Progenitor cell of endocrine pancreas (in vitro differentiated cells): ENCODE data around the gene FRS2. TPM values are rescaled to one million over a fixed set of nuclear protein-coding genes. Genes with fewer than 3 reads are reported as not detected.

Source experiments
- DNase-seq: peaks from one replicate; pipeline ENCODE4 v3.0.0; 2021; ENCODE audit warnings: low spot score; ENCODE audit not compliant: unreplicated experiment
- H3K27ac Mint-ChIP-seq: 2 replicates; pipeline ENCODE4 v1.8.0; 2021; ENCODE audit warnings: mild to moderate bottlenecking, moderate library complexity, mixed read lengths
- H3K27me3 Mint-ChIP-seq: 2 replicates; pipeline ENCODE4 v1.8.0; 2021; ENCODE audit warnings: mixed read lengths
- H3K36me3 Mint-ChIP-seq: 2 replicates; pipeline ENCODE4 v1.8.0; 2022; ENCODE audit warnings: mixed read lengths; ENCODE audit not compliant: insufficient read depth
- H3K4me1 Mint-ChIP-seq: 2 replicates; pipeline ENCODE4 v1.8.0; 2021; ENCODE audit warnings: low read depth, mixed read lengths
- H3K4me3 Mint-ChIP-seq: 2 replicates; pipeline ENCODE4 v1.8.0; 2021; ENCODE audit warnings: low read depth, mild to moderate bottlenecking, moderate library complexity, mixed read lengths
- H3K9me3 Mint-ChIP-seq: 2 replicates; pipeline ENCODE4 v1.8.0; 2021; ENCODE audit warnings: low read depth, mixed read lengths
- CTCF ChIP-seq: fragments of 200-600 bp; sonication (generic); IDR thresholded peaks from one replicate; pipeline ENCODE4 v1.5.0; 2021; ENCODE audit warnings: antibody characterized with exemption, mild to moderate bottlenecking; ENCODE audit not compliant: unreplicated experiment
- total RNA-seq: library from RNA; stranded (reverse); gene quantifications from 2 replicates; pipeline ENCODE4 v1.2.1, GENCODE V29; 2021

FRS2 gene
- total RNA-seq, 1 donor from 2014 or later = 42.6 TPM

- Mint-ChIP-seq H3K36me3 (peaks cover 22% of the 10 kb centered on the region), H3K4me3 (no peak overlapping the region), H3K4me1 (no peaks in the 10 kb centered on the region)
These were observed 73.9 kb downstream of the FRS2 start for GRCh38 chr12:69544087-69544486.

GRCh38 chr12:69545081-69545480 lies 74.9 kb downstream of the FRS2 start:
- H3K36me3 Mint-ChIP-seq = peaks cover 22% of the 10 kb centered on the region
- no peaks in the 10 kb centered on the region for H3K4me1 Mint-ChIP-seq
- H3K27ac Mint-ChIP-seq = no peak overlapping the region
- DNase-seq = no peak
- no peak overlapping the region for H3K4me3 Mint-ChIP-seq
- no peaks in the 10 kb centered on the region for H3K27me3 Mint-ChIP-seq
- no peak for TF ChIP-seq CTCF
- H3K9me3 Mint-ChIP-seq = peaks cover 16% of the 10 kb centered on the region

More at GRCh38 chr12:69544087-69544486, 73.9 kb downstream of the FRS2 start:
- H3K27me3 Mint-ChIP-seq = no peaks in the 10 kb centered on the region
- no peak overlapping the region for H3K27ac Mint-ChIP-seq
- H3K9me3 Mint-ChIP-seq = peaks cover 16% of the 10 kb centered on the region
- no peak for DNase-seq
- TF ChIP-seq CTCF = no peak

DNA sequence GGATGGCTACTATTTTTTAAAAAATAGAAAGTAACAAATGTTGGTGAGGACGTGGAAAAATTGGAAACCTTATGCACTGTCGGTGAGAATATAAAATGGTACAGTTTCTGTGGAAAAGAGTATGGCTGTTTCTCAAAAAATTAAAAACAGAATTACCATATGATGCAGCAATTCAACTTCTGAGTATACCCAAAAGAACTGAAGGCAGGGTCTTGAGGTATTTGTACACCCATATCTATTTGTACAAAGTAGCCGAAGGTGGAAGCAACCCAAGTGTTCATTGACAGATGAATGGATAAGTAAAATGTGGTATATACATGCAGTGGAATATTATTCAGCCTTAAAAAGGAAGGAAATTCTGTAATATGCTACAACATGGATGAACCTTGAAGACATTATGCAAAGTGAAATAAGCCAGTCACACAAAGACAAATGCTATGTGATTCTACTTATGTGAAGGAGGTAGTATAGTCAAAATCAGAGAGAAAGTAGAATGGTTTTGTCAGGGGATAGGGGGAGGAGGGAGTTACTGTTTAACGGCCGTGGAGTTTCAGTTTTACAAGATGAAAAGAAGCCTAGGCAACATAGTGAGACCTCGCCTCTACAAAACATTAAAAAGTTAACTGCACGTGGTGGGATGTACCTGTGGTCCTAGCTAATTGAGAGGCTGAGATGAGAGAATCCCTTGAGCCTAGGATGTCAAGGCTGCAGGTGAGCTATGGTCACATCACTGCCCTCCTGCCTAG lies 76.7 kb downstream of the FRS2 start:
- no peaks in the 10 kb centered on the region for H3K4me1 Mint-ChIP-seq
- TF ChIP-seq CTCF = no peak
- H3K4me3 Mint-ChIP-seq = no peak overlapping the region
- no peak for DNase-seq
- peaks cover 16% of the 10 kb centered on the region for H3K9me3 Mint-ChIP-seq
- H3K27ac Mint-ChIP-seq = no peak overlapping the region
- H3K27me3 Mint-ChIP-seq = no peaks in the 10 kb centered on the region
- H3K36me3 Mint-ChIP-seq = peaks cover 19% of the 10 kb centered on the region

DNA sequence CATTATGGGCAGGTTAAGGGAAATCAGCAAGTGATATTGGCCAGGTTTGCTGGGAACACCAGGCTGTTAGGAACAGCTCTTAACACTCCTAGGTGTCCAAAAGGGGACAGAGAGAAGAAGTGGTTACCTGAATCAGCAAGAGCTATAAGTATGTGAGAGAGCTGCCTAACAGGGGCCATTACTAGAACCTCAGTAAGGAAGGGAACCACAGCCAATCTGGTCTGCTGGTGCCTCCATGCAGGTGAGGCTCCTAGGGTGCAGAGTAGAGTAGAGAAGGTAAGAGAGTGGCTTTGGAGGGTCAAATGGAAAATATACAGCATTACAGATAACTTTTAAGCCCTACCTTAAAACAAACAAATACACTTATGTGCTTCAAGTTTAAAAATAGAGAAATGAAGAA lies 78.5 kb downstream of the FRS2 start:
- DNase-seq = no peak
- no peak for TF ChIP-seq CTCF
- Mint-ChIP-seq H3K4me1 (peaks cover 4% of the 10 kb centered on the region), H3K9me3 (peaks cover 10% of the 10 kb centered on the region), H3K4me3 (no peak overlapping the region), H3K36me3 (peaks cover 14% of the 10 kb centered on the region), H3K27ac (no peak overlapping the region), H3K27me3 (no peaks in the 10 kb centered on the region)

GRCh38 chr12:69550569-69551350 lies 80.6 kb downstream of the FRS2 start:
- peaks cover 10% of the 10 kb centered on the region for H3K4me1 Mint-ChIP-seq
- H3K4me3 Mint-ChIP-seq = no peak overlapping the region
- peaks cover 3% of the 10 kb centered on the region for H3K36me3 Mint-ChIP-seq
- H3K9me3 Mint-ChIP-seq = peaks cover 3% of the 10 kb centered on the region
- TF ChIP-seq CTCF = no peak
- no peak for DNase-seq
- no peaks in the 10 kb centered on the region for H3K27me3 Mint-ChIP-seq
- no peak overlapping the region for H3K27ac Mint-ChIP-seq
